ENCODE measurements around the gene NTRK2. TPM values are rescaled to one million over a fixed set of nuclear protein-coding genes. Genes with fewer than 3 reads are reported as not detected.

NTRK2 gene
- total RNA-seq, 1 donor from 2014 or later, result 0.98 TPM

- no peaks in the 10 kb centered on the region for H3K4me1 ChIP-seq
- TF ChIP-seq, protein P1, sequence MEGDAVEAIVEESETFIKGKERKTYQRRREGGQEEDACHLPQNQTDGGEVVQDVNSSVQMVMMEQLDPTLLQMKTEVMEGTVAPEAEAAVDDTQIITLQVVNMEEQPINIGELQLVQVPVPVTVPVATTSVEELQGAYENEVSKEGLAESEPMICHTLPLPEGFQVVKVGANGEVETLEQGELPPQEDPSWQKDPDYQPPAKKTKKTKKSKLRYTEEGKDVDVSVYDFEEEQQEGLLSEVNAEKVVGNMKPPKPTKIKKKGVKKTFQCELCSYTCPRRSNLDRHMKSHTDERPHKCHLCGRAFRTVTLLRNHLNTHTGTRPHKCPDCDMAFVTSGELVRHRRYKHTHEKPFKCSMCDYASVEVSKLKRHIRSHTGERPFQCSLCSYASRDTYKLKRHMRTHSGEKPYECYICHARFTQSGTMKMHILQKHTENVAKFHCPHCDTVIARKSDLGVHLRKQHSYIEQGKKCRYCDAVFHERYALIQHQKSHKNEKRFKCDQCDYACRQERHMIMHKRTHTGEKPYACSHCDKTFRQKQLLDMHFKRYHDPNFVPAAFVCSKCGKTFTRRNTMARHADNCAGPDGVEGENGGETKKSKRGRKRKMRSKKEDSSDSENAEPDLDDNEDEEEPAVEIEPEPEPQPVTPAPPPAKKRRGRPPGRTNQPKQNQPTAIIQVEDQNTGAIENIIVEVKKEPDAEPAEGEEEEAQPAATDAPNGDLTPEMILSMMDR (IDR thresholded peaks at IDR 0.05), result no peak
- DNase-seq, result no peak
- no peak overlapping the region for H3K4me3 ChIP-seq
- H3K36me3 ChIP-seq, result no peaks in the 10 kb centered on the region
- ATAC-seq, result no peak
- H3K27ac ChIP-seq, result no peak overlapping the region
- no peaks in the 10 kb centered on the region for H3K27me3 ChIP-seq
- intact Hi-C loops (cut with DNase I), result no loop called here
- no peaks in the 10 kb centered on the region for H3K9me3 ChIP-seq
Observed at GRCh38 chr9:84929068-84929467, 259.5 kb downstream of the NTRK2 start.

DNA sequence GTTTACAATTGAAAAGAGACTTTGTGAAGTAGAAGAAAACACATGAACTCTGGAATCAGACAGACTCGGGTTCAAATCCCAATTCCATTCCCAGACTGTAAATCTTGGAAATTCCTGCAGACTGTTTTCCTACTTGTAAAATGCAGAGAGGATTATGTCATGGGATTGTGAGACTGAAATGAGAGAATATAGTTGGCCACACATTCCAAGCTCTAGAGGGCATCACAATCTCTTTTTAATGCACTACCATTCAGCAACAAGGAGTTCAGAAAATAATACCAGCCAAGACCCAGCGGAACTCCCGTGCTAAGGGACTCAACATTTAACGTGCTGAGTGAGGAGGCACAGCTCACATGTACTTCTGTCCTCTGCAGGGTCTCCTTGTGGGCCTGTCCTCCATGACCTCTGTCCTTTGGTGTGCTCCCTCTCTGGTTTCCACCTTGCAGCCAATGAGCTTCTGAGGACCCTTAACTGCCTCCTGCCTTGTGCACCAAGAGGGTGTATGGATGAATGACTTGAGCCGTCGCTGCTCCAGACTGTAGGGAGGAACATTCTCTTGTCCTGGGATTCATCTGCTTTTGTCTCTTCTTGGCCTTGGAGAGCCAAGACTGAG is 263.5 kb downstream of the NTRK2 start:
- ATAC-seq (no peak), DNase-seq (no peak)
- Histone ChIP-seq H3K9me3 (no peaks in the 10 kb centered on the region), H3K27me3 (no peaks in the 10 kb centered on the region), H3K36me3 (no peaks in the 10 kb centered on the region), H3K4me1 (no peaks in the 10 kb centered on the region), H3K27ac (no peak overlapping the region), H3K4me3 (no peak overlapping the region)
- TF ChIP-seq, protein P1 (IDR thresholded peaks at IDR 0.05), result no peak
- intact Hi-C loops (cut with DNase I), result no loop called here

- Histone ChIP-seq H3K36me3 (no peaks in the 10 kb centered on the region), H3K27ac (no peak overlapping the region), H3K4me1 (no peaks in the 10 kb centered on the region), H3K4me3 (no peak overlapping the region), H3K9me3 (no peaks in the 10 kb centered on the region), H3K27me3 (no peaks in the 10 kb centered on the region)
- intact Hi-C loops (cut with DNase I), result no loop called here
- TF ChIP-seq, protein P1 (IDR thresholded peaks at IDR 0.05), result no peak
- DNase-seq (no peak), ATAC-seq (no peak)
Observed at GRCh38 chr9:84935528-84936117, 266.1 kb downstream of the NTRK2 start.

- intact Hi-C loops (cut with DNase I), result no loop called here
- TF ChIP-seq, protein P1 (IDR thresholded peaks at IDR 0.05), result no peak
- no peaks in the 10 kb centered on the region for H3K9me3 ChIP-seq
- H3K4me3 ChIP-seq, result no peak overlapping the region
- DNase-seq, result no peak
- no peak overlapping the region for H3K27ac ChIP-seq
- no peaks in the 10 kb centered on the region for H3K27me3 ChIP-seq
- no peaks in the 10 kb centered on the region for H3K36me3 ChIP-seq
- H3K4me1 ChIP-seq, result no peaks in the 10 kb centered on the region
- ATAC-seq, result no peak
Observed at GRCh38 chr9:84937180-84937579, 267.7 kb downstream of the NTRK2 start.

DNA sequence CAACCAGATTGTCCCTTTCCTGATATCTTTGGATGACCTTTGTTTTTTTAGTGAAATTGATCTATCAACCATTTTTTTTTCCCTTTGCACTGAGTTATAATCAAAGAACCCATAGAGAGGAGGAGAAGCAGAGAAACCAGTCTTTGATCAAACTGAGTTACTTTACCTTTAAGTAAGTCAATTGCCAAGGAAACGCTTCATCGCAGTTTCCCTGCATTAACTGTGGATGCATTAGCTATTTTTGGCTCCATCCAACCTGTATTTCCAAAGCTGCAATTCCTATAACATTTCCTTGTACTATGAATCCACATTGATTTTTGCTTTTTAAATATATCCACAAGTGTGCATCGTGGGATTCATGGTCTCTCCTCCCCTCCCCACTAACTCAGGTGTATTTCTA is 268.1 kb downstream of the NTRK2 start:
- Histone ChIP-seq H3K4me1 (no peaks in the 10 kb centered on the region), H3K9me3 (no peaks in the 10 kb centered on the region), H3K27me3 (no peaks in the 10 kb centered on the region), H3K36me3 (no peaks in the 10 kb centered on the region), H3K4me3 (no peak overlapping the region), H3K27ac (no peak overlapping the region)
- intact Hi-C loops (cut with DNase I), result no loop called here
- TF ChIP-seq, protein P1 (IDR thresholded peaks at IDR 0.05), result no peak
- no peak for ATAC-seq
- DNase-seq, result no peak
